Lung (tissue), 12 donors: ENCODE results near the gene VTI1A. TPM values are rescaled to one million over a fixed set of nuclear protein-coding genes. Genes with fewer than 3 reads are reported as not detected.

Source experiments
- ATAC-seq: fragments of 200-7000 bp; cut with Tn5 transposase; one replicate; pipeline ENCODE4 v1.9.1; 2020; ENCODE audit warnings: moderate number of reproducible peaks; ENCODE audit not compliant: insufficient read depth, low FRiP score
- DNase-seq, 3 donors: peaks; one replicate each; pipeline ENCODE4 v3.0.0-alpha.2; 2013 to 2017
- H3K27ac ChIP-seq, 2 donors: one replicate each; pipeline ENCODE4 v1.5.1; 2013; ENCODE audit warnings: mild to moderate bottlenecking in 2 of 2, moderate library complexity in 2 of 2, control low read depth in 1 of 2, inconsistent platforms in 1 of 2, low read depth in 1 of 2, low read length in 1 of 2
- H3K27me3 ChIP-seq, 3 donors: one replicate each; pipeline ENCODE4 v1.5.1; 2013; ENCODE audit warnings: low read length in 2 of 3; ENCODE audit not compliant: control insufficient read depth in 3 of 3, insufficient read depth in 3 of 3
- H3K36me3 ChIP-seq, 4 donors: one replicate each; pipeline ENCODE4 v1.5.1; 2013; ENCODE audit warnings: low read length in 4 of 4, mild to moderate bottlenecking in 1 of 4, moderate library complexity in 1 of 4; ENCODE audit not compliant: control insufficient read depth in 4 of 4, insufficient read depth in 4 of 4
- H3K4me1 ChIP-seq, 5 donors: one replicate each; pipeline ENCODE4 v1.5.1; 2013; ENCODE audit warnings: low read length in 5 of 5, mild to moderate bottlenecking in 2 of 5, moderate library complexity in 1 of 5; ENCODE audit not compliant: control insufficient read depth in 5 of 5, insufficient read depth in 5 of 5
- H3K4me3 ChIP-seq: one replicate; pipeline ENCODE4 v1.5.1; 2013; ENCODE audit warnings: mild to moderate bottlenecking, control low read depth, moderate library complexity
- H3K9ac ChIP-seq, 2 donors: one replicate each; pipeline ENCODE4 v1.5.1; 2013; ENCODE audit warnings: low read length in 2 of 2, control low read depth in 1 of 2; ENCODE audit not compliant: insufficient read depth in 1 of 2
- H3K9me3 ChIP-seq, 4 donors: one replicate each; pipeline ENCODE4 v1.5.1; 2013; ENCODE audit warnings: low read length in 3 of 4, mild to moderate bottlenecking in 1 of 4, moderate library complexity in 1 of 4; ENCODE audit not compliant: control insufficient read depth in 4 of 4, insufficient read depth in 3 of 4
- CTCF ChIP-seq: IDR thresholded peaks from 2 replicates; pipeline ENCODE4 v1.5.1; 2012; ENCODE audit warnings: mild to moderate bottlenecking; ENCODE audit errors: control extremely low read depth, extremely low read depth
- WGBS, 2 donors: extraction: QIAGEN DNeasy Blood & Tissue Kit; methylation state at CpG; one replicate each; pipeline ENCODE4 v1.1.7; 2013; 5-methylcytosine and 5-hydroxymethylcytosine counted together
- polyA plus RNA-seq, 2 donors: library from polyadenylated mRNA; stranded (reverse); fragments of 200-250 nt; gene quantifications; one replicate each; pipeline ENCODE4 v1.2.1, GENCODE V29; 2013
- total RNA-seq, 2 donors: library from RNA; depleted of rRNA in 1 of 2; stranded (reverse); fragments of >200 nt in 1 of 2; gene quantifications; one replicate each; pipeline ENCODE4 v1.2.1, GENCODE V29; 2014 to 2021
- donor health status: control.
- donor health status: control.
- donor health status: Bipolar disorder and iron deficiency.
- donor health status: healthy.
- donor health status: DM: yes; HTN: yes; CAD: no.

The VTI1A gene
- total and polyA plus RNA-seq, 4 donors, result 9.2 to 48.2 (median 28.4) TPM

- H3K36me3 ChIP-seq, result no peaks in the 10 kb centered on the region
These were observed 187.2 kb downstream of the VTI1A start for GRCh38 chr10:112634096-112634830.

GRCh38 chr10:112637901-112638300 lies 190.9 kb downstream of the VTI1A start:
- no peak for TF ChIP-seq CTCF
- Histone ChIP-seq H3K9ac (no peak overlapping the region), H3K27ac (no peak overlapping the region), H3K27me3 (no peaks in the 10 kb centered on the region), H3K9me3 (no peaks in the 10 kb centered on the region), H3K36me3 (no peaks in the 10 kb centered on the region), H3K4me1 (peaks cover 0 to 3% (median 0%) of the 10 kb centered on the region in 5 donors), H3K4me3 (no peak overlapping the region)
- DNase-seq, result peak in 1 of 3 donors; percentile 37
- no peak for ATAC-seq
- WGBS, 2 donors, result 69 to 83% methylated on average over 3 of the region's 3 CpGs

More at GRCh38 chr10:112634096-112634830, 187.2 kb downstream of the VTI1A start:
- Histone ChIP-seq H3K4me1 (peaks cover 0 to 6% (median 3%) of the 10 kb centered on the region in 5 donors), H3K27ac (no peak overlapping the region), H3K27me3 (no peaks in the 10 kb centered on the region), H3K9ac (no peak overlapping the region), H3K4me3 (no peak overlapping the region), H3K9me3 (no peaks in the 10 kb centered on the region)
- DNase-seq (no peak), ATAC-seq (no peak)
- WGBS, 2 donors, result 67 to 79% methylated on average over 5 of the region's 5 CpGs
- TF ChIP-seq CTCF, result no peak

- H3K27me3 ChIP-seq, result no peaks in the 10 kb centered on the region
- WGBS, 2 donors, result 92 to 98% methylated on average over 1 of the region's 1 CpG
These were observed 192.3 kb downstream of the VTI1A start for GRCh38 chr10:112639298-112639697.

More at GRCh38 chr10:112639298-112639697, 192.3 kb downstream of the VTI1A start:
- ATAC-seq (no peak), DNase-seq (no peak)
- H3K27ac ChIP-seq, result no peak overlapping the region
- H3K4me3 ChIP-seq, result no peak overlapping the region
- H3K36me3 ChIP-seq, result no peaks in the 10 kb centered on the region
- no peak for TF ChIP-seq CTCF
- no peak overlapping the region for H3K9ac ChIP-seq
- peaks cover 0 to 3% (median 0%) of the 10 kb centered on the region in 5 donors for H3K4me1 ChIP-seq
- no peaks in the 10 kb centered on the region for H3K9me3 ChIP-seq
